HepG2 (cell line): ENCODE measurements around the gene TTLL10. TPM values are rescaled to one million over a fixed set of nuclear protein-coding genes. Genes with fewer than 3 reads are reported as not detected.

Experiments used
- BRCA1 ChIP-seq: sonication (generic); formaldehyde crosslinking; IDR thresholded peaks from 2 replicates; pipeline ENCODE4 v1.4.0; 2020; ENCODE audit warnings: missing genetic modification reagents
- DR1 ChIP-seq: sonication (generic); formaldehyde crosslinking; IDR thresholded peaks from 2 replicates; pipeline ENCODE4 v1.8.0; 2021; ENCODE audit warnings: mild to moderate bottlenecking, missing genetic modification reagents, inconsistent platforms
- FOXA1 ChIP-seq, 2 experiments: fragments of 450-650 bp in 1 of 2; sonication (generic) in 1 of 2; formaldehyde crosslinking in 1 of 2; IDR thresholded peaks; 2 replicates each; pipeline versions ENCODE4 v1.4.0 to v1.6.1; 2016 to 2020; ENCODE audit warnings: missing genetic modification reagents in 1 of 2
- HIC2 ChIP-seq: sonication (generic); formaldehyde crosslinking; IDR thresholded peaks from 2 replicates; pipeline ENCODE4 v1.9.0; 2022; ENCODE audit warnings: low read depth, missing genetic modification reagents
- KDM2A ChIP-seq: sonication (generic); formaldehyde crosslinking; IDR thresholded peaks from 2 replicates; pipeline ENCODE4 v1.4.0; 2020; ENCODE audit warnings: low read depth, missing genetic modification reagents, borderline replicate concordance
- KDM3A ChIP-seq: IDR thresholded peaks from 2 replicates; pipeline ENCODE4 v1.6.1; 2018; ENCODE audit warnings: low read depth, missing compliant biosample characterization
- MLLT10 ChIP-seq: sonication (generic); formaldehyde crosslinking; IDR thresholded peaks from 2 replicates; pipeline ENCODE4 v1.4.0; 2020; ENCODE audit warnings: missing genetic modification reagents
- PAXIP1 ChIP-seq: sonication (generic); formaldehyde crosslinking; conservative IDR thresholded peaks from 2 replicates; pipeline ENCODE4 v1.4.0; 2020; ENCODE audit warnings: mild to moderate bottlenecking, missing genetic modification reagents, moderate library complexity
- RAD51 ChIP-seq: fragments of 450-650 bp; IDR thresholded peaks from 2 replicates; pipeline ENCODE4 v1.6.1; 2016; ENCODE audit warnings: borderline replicate concordance
- SALL2 ChIP-seq: sonication (generic); formaldehyde crosslinking; IDR thresholded peaks from 2 replicates; pipeline ENCODE4 v1.8.1; 2023; ENCODE audit warnings: mild to moderate bottlenecking, missing genetic modification reagents, inconsistent platforms
- SP2 ChIP-seq: sonication (generic); formaldehyde crosslinking; IDR thresholded peaks from 2 replicates; pipeline ENCODE4 v1.5.1; 2020; ENCODE audit warnings: mild to moderate bottlenecking, missing genetic modification reagents
- TEAD2 ChIP-seq: sonication (generic); formaldehyde crosslinking; IDR thresholded peaks from 2 replicates; pipeline ENCODE4 v1.9.0; 2021; ENCODE audit warnings: missing genetic modification reagents
- ZBTB2 ChIP-seq: sonication (generic); formaldehyde crosslinking; IDR thresholded peaks from 2 replicates; pipeline ENCODE4 v1.8.0; 2022; ENCODE audit warnings: low read depth, missing genetic modification reagents
- ZFP36L2 ChIP-seq: sonication (generic); formaldehyde crosslinking; IDR thresholded peaks from 2 replicates; pipeline ENCODE4 v1.4.0; 2020; ENCODE audit warnings: missing genetic modification reagents
- ZMYM3 ChIP-seq: sonication (generic); formaldehyde crosslinking; IDR thresholded peaks from 2 replicates; pipeline ENCODE4 v1.5.1; 2020; ENCODE audit warnings: mild to moderate bottlenecking, missing genetic modification reagents
- ZNF138 ChIP-seq: sonication (generic); formaldehyde crosslinking; IDR thresholded peaks from 2 replicates; pipeline ENCODE4 v1.5.0; 2020; ENCODE audit warnings: mild to moderate bottlenecking, low read depth, missing genetic modification reagents
- ZNF24 ChIP-seq: fragments of 450-650 bp; IDR thresholded peaks from 2 replicates; pipeline ENCODE4 v1.6.1; 2017; ENCODE audit warnings: antibody characterized with exemption, mild to moderate bottlenecking
- ZNF562 ChIP-seq: sonication (generic); formaldehyde crosslinking; IDR thresholded peaks from 2 replicates; pipeline ENCODE4 v1.8.0; 2022; ENCODE audit warnings: missing genetic modification reagents, borderline replicate concordance
- ZNF644 ChIP-seq: IDR thresholded peaks from 2 replicates; pipeline ENCODE4 v1.6.1; 2016; ENCODE audit warnings: low read depth
- ZSCAN9 ChIP-seq: IDR thresholded peaks from 2 replicates; pipeline ENCODE4 v1.6.1; 2016; ENCODE audit warnings: borderline replicate concordance
- ZXDC ChIP-seq: sonication (generic); formaldehyde crosslinking; IDR thresholded peaks from 2 replicates; pipeline ENCODE4 v1.5.0; 2020; ENCODE audit warnings: mild to moderate bottlenecking, missing genetic modification reagents
- polyA plus RNA-seq, 8 experiments: library from polyadenylated mRNA; depleted of rRNA in 3 of 8; stranded (reverse) in 7 of 8; unstranded in 1 of 8; fragments of >200 nt; fragmentation: Illumina TruSeq in 4 of 8; extraction: Trizol in 4 of 8; gene quantifications; 2 replicates each; pipeline versions ENCODE4 v1.2.1 to v1.2.3, GENCODE V29; 2011 to 2016; ENCODE audit warnings: low read depth in 4 of 8, missing spikeins in 1 of 8, mixed read lengths in 1 of 8; ENCODE audit not compliant: insufficient read depth in 1 of 8
- total RNA-seq, 5 experiments: library from RNA; depleted of rRNA; stranded (reverse); fragments of >200 nt; fragmentation: Illumina TruSeq; extraction: Trizol; gene quantifications; 2 replicates each; pipeline ENCODE4 v1.2.3, GENCODE V29; 2016; ENCODE audit warnings: low read depth in 1 of 5

The TTLL10 gene
- total and polyA plus RNA-seq, 2 of the 13 experiments (the other 11 are each of a cell fraction or from before 2014, with no cell fraction given), result not detected

GRCh38 chr1:1240822-1241587, 67.3 kb downstream of the TTLL10 start (continued):
- TF ChIP-seq ZSCAN9 (CRISPR knock-in tag), result no peak; the same call in 1 of the 2 replicates
- no peak for TF ChIP-seq MLLT10 (CRISPR knock-in tag)
- no peak for TF ChIP-seq ZFP36L2 (CRISPR knock-in tag)
- TF ChIP-seq DR1, result no peak
- TF ChIP-seq ZBTB2, result no peak
- no peak for TF ChIP-seq SP2 (CRISPR knock-in tag)
- no peak for TF ChIP-seq ZMYM3 (CRISPR knock-in tag)
- TF ChIP-seq ZNF24, result no peak
- TF ChIP-seq ZNF562 (CRISPR knock-in tag), result no peak
- TF ChIP-seq FOXA1 (IDR thresholded peaks at IDR 0.05), result no peak
- no peak for TF ChIP-seq FOXA1 (CRISPR knock-in tag; IDR thresholded peaks at IDR 0.05)
- no peak for TF ChIP-seq KDM3A (CRISPR knock-in tag)
- TF ChIP-seq SALL2 (CRISPR knock-in tag), result no peak
- 0 out of 2 replicates have a peak, but pooled peaks have one; percentile 30 for TF ChIP-seq PAXIP1 (CRISPR knock-in tag)
- TF ChIP-seq ZNF138 (CRISPR knock-in tag), result no peak
- no peak for TF ChIP-seq KDM2A (CRISPR knock-in tag)
- TF ChIP-seq BRCA1 (CRISPR knock-in tag), result no peak
- TF ChIP-seq RAD51, result no peak
- TF ChIP-seq TEAD2 (CRISPR knock-in tag), result no peak
- TF ChIP-seq ZNF644 (CRISPR knock-in tag), result no peak
- TF ChIP-seq ZXDC (CRISPR knock-in tag), result no peak
- TF ChIP-seq HIC2, result peak; percentile 72
